8988T (cell line): ENCODE measurements around the gene INPP5E.

ENCODE experiments used
- DNase-seq: peaks from one replicate; pipeline ENCODE4 v3.0.0; 2011

INPP5E gene

GRCh38 chr9:136439481-136440408, at the start of gene INPP5E:
Gene INPP5E, minus strand, starts transcription at chr9:136439845. Its CDS starts 426 bp downstream, at chr9:136439419.
- peak; percentile 95 for DNase-seq

- DNase-seq: peak; percentile 57
Observed at GRCh38 chr9:136488247-136489214, 48.9 kb upstream of the INPP5E start.

GRCh38 chr9:136487672-136488071, 48.0 kb upstream of the INPP5E start:
- no peak for DNase-seq

DNA sequence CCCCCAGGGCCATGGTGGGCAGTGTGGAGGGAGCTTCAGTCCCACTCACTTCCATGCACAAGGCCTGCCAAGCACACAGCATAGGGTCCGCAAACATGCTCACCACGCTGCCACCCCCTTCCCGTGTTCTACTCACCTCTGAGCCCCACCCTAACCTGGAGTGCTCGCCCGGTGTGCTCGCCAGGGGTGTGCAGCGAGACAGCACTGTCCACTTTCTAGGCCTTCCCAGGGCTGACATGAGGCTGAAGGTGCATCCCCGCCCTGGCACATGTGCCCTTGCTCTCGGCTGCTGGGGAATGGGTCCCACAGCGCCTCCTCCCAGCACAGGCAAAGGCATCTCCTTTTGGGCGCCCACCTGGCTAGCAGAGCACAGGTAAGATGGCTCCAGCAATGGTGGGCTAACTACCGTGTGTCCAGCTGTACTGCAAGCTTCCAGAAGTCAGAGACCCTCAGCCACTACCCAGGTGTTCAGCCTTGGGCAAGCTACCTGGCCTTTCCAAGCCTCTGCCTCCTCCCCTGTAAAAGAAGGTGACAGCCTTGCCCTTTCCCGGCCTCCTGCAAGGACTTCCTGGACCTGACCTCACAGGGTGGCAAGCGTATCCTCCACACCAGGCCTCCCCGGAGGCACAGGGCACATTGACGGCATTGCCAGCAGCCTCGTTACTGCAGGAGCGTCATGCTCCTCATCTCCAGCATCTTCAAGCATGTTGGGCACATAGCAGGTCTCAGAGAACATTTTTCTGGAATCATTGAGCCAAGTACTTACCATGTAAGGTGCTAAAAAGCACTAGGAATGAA, 47.4 kb upstream of the INPP5E start:
- DNase-seq: no peak

DNA sequence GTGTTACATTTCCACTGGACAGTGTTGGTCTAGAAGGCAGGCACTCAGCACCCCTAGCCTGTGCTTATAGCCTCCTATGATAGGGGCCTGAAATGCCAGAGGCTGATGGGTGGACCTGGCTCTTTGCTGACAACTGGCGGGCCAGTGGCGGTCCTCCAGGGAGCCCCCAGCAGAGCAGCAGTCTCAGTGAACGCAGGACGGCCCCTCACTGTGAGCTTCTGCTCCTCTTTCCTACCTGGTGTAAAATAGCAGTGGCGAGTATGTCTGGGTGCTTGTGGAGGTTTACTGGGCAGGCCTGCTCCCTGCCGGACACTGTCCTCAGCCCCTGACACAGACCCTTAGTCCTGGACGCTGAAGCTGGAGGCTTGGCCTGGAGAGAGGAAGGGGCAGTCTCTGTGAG, 46.5 kb upstream of the INPP5E start:
- DNase-seq: no peak

- no peak for DNase-seq
Observed at GRCh38 chr9:136485049-136486045, 45.7 kb upstream of the INPP5E start.

- DNase-seq: no peak
Observed at GRCh38 chr9:136484153-136485048, 44.8 kb upstream of the INPP5E start.

GRCh38 chr9:136483589-136484152, 44.0 kb upstream of the INPP5E start:
- peak; percentile 93 for DNase-seq

- DNase-seq: peak; percentile 89
Observed at GRCh38 chr9:136482793-136483588, 43.3 kb upstream of the INPP5E start, which contains the start of gene SEC16A. Gene SEC16A, minus strand, starts transcription at chr9:136483040. Its CDS starts 5,425 bp downstream, at chr9:136477615.

DNA sequence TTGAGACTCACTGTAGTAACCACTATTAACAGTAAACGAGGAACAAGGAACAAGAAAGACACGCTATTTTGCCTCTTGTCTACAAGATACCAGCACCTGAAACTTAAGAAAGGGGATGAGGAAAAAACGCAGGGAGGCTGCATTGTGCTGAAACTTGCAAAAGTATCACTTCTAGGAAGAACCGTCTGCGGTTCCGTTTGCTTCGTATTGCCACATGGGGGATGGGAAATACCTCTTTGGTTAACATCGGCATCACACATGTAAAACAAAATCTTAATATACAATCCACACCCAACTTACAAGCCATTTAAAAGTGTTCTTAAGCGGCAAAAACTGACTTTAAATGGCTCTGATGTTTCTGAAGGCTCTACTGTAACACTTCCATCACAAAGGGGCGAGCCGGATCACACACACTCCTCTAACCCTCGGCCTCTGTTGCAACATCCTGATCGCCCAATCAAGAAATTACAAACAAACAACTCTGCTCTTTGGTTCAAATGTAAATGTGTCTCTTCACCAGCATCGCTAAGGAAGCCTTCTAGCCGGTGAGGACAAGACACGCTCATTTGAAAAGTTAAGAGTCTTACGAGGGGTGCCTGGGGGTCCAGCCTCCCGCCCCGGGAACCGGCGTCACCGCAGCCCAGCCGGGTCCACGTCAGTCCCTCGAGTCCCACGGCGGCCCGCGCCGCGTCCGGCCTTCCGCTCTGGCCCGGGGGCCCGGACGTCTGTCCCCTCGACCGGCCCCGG, 42.6 kb upstream of the INPP5E start:
- DNase-seq: no peak

DNA sequence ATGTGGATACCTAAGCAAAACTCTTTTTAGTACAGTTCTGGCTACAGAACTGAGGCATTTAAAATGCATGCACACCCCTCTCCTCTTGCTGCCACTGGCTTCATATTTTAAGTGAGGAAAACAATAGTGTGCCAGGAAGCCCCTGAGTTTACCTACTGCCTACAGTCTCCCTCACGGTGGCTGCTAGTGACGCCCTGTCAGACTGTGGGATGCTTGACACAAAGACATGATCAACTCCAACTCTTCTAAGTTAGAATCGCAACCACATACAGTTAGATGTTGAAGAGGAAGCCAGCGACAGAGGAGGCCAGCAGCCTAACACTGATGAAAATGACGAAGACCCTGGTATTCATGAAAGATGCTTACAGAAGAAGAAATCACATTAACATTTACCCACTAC, 41.9 kb upstream of the INPP5E start:
- no peak for DNase-seq

DNA sequence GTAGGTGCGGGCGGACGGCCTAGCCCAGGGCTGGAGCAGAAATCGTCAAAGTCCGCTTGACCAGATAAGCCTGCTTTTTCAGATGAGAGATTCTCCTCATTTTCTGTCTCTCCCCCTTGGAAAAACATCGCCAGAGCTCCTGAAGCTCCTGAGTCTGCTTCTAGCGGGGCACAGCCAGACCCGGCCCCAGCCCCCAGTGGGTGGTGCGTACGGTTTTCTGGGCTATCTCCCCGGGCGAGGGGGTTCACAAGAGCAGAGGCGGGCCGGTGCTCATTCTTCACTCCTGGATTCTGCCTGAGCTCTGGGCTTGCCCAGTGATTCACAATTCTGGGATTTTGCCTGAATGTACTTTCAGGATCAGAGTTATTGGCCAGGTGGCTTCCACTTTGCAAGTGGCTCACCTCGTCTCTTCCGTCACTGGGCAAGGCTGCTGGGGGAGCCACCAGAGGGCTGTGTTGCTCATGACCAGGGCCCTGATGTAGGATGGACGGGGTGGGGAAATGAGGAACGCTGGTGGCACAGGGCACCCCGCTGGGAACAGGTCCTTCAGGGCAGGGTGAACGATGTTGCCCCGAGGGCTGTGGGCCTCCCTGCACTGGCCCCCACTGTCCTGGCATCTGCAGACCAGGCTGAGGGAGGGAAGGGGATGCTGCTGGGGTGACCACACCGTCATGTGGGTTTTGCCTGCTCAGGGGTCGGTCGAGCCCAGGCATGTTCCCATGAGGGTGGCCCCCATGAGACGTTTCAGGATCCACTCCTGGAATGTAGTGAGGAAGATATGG, 36.9 kb upstream of the INPP5E start:
- DNase-seq: no peak

DNA sequence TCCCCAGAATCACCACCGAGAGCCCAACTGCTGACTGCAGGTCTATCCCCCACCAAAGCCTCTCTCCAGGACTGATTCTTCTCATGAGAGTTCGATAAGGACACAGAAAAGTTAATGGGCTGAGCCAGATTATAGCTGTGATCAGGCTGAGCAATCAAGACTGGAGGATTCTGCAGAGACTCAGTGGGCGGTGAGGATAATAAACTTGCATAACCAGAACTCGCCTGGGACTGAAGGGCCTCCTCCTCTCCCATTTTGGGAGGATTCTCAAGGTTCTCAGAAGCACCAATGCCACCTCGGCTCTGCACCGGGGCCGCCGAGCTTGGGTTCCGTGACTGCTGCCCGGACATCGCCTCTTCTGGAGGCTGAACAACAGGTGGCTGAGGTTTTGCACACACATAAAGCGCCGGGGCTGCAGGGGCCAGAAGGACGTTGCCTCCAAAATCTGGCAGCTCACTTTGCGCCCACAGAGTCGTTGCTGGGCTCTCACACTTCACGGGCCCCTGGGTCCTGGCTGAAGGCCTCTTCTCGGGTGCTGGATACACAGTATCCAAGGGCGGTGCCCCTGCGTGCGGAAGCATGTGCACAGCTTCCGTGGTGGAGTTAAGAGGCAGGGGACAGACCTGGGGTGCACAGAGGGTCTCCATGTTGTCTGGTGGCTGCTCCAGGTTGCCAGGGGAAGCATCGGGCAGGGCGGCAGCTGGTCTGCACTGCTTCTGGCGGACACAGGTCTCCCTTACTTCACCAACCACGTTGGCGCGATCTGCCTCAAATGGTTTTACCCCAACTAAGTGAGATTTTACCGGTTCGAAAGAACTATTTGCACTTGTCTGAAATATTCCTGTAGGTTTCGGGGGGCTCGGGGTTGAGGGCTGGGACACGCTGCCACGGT, 35.6 kb upstream of the INPP5E start:
- DNase-seq: no peak

DNA sequence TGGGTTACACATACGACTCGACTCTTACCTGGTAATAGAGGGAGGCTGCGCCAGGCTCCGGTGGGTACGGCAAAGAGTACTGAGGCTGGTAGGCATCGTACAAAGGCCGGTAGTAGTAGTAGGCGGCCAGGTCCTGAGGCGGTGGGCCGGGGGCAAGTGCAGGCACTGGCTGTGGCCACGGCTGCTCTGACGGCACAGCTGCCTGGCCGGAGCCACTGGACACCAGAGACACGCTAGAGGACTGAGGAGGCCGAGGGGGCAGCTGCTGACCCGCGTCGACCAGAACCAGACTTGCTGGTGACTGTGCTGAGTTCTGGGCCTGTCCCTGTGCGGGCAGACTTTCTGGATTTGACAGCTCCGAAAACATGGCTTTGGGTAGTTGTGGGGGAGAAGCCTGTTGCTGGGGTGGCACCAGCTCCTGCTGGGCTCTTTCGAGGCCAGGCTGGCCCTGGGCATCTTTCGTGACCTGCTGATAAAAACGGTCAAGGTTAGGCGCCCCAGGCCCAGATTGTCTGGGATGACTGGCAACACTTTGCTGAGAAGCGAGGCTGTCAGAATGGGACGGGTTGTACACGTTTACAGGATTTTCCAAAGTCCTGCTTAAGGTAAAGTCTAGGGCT, 34.5 kb upstream of the INPP5E start:
- no peak for DNase-seq

DNA sequence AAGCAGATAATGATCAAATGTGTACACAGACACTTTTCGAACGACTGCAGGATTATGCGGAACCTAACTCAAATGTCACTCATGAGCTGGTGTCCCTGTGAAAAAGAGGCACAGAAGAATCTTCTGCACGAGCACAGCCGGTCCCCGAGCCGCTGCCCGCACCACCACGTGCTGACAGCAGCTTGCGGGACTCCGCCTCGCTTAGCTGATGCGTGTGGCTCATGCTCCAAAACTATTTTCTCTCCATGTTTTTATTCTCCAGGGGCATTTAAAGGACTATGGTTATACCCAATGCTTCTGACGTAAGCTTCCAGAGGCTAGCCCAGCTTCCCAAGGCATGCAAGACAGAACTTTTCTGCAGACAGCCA, 33.7 kb upstream of the INPP5E start:
- no peak for DNase-seq
